GM12878 (cell line): ENCODE measurements around the gene NCF4. TPM values are rescaled to one million over a fixed set of nuclear protein-coding genes. Genes with fewer than 3 reads are reported as not detected.

Source experiments
- ATAC-seq: fragments of 200-7000 bp; cut with Tn5 transposase; 3 replicates; pipeline ENCODE4 v1.9.1; 2020; ENCODE audit warnings: mild to moderate bottlenecking, moderate library complexity
- BruUV-seq: library from RNA; stranded (reverse); fragments of 400-500 nt; replicated peaks from 2 replicates; lab custom pipeline; 2021; lab: Mats Ljungman, UMichigan
- CTCF ChIA-PET: fragments of 300-600 bp; sonication (Branson Sonifier 250); formaldehyde crosslinking; extraction: SDS; loops from one replicate; lab custom pipeline; 2021; ENCODE audit warnings: inconsistent platforms; lab: Yijun Ruan, JAX
- POLR2A ChIA-PET: fragments of 350-600 bp; formaldehyde crosslinking; extraction: SDS; loops from one replicate; lab custom pipeline; 2021; ENCODE audit warnings: inconsistent platforms; lab: Charles Lee
- RAD21 ChIA-PET: fragments of 300-600 bp; sonication (Branson Sonifier 250); formaldehyde crosslinking; loops from one replicate; lab custom pipeline; 2023; ENCODE audit warnings: antibody characterized with exemption; ENCODE audit not compliant: unreplicated experiment; lab: Charles Lee
- SMC1A ChIA-PET: fragments of 300-600 bp; sonication (Branson Sonifier 250); formaldehyde crosslinking; loops from one replicate; lab custom pipeline; 2023; ENCODE audit not compliant: unreplicated experiment, uncharacterized antibody; lab: Charles Lee
- DNase-seq: peaks from one replicate; pipeline ENCODE4 v3.0.0-alpha.2; 2011; ENCODE audit warnings: low read depth, low spot score
- FAIRE-seq: peaks from 3 replicates; lab custom pipeline; 2011; peaks lifted over from hg19 to GRCh38; lab: Jason Lieb, UNC
- H2AFZ ChIP-seq: 2 replicates; pipeline ENCODE4 v1.6.0; 2011; ENCODE audit warnings: low read depth, low read length, control low read depth; ENCODE audit not compliant: control insufficient read depth
- H3K27ac ChIP-seq: 2 replicates; pipeline ENCODE4 v1.5.1; 2011; ENCODE audit warnings: control low read depth; ENCODE audit not compliant: control insufficient read depth, insufficient read depth
- H3K27me3 ChIP-seq, 2 experiments: replicated peaks in 1 of 2; 2 replicates each; pipeline versions ENCODE4 v1.6.0 to v1.6.1; 2011; ENCODE audit warnings: low read length in 1 of 2; ENCODE audit not compliant: control insufficient read depth in 2 of 2, insufficient read depth in 2 of 2
- H3K36me3 ChIP-seq, 2 experiments: 2 replicates each; pipeline ENCODE4 v1.5.1; 2011; ENCODE audit warnings: low read length in 1 of 2; ENCODE audit not compliant: control insufficient read depth in 2 of 2, insufficient read depth in 2 of 2
- H3K4me1 ChIP-seq: 2 replicates; pipeline ENCODE4 v1.6.1; 2011; ENCODE audit warnings: mild to moderate bottlenecking, low read length, moderate library complexity, mixed read lengths; ENCODE audit not compliant: control insufficient read depth, insufficient read depth
- H3K4me2 ChIP-seq: 2 replicates; pipeline ENCODE4 v1.6.0; 2011; ENCODE audit warnings: control low read depth; ENCODE audit not compliant: control insufficient read depth, insufficient read depth
- H3K4me3 ChIP-seq: fragments of 200-600 bp; sonication (generic); 2 replicates; pipeline ENCODE4 v1.5.1; 2016
- H3K79me2 ChIP-seq: 2 replicates; pipeline ENCODE4 v1.6.0; 2011; ENCODE audit warnings: low read length; ENCODE audit not compliant: control insufficient read depth, insufficient read depth
- H3K9ac ChIP-seq: 2 replicates; pipeline ENCODE4 v1.8.0; 2011; ENCODE audit warnings: low read length, control low read depth, mixed read lengths; ENCODE audit not compliant: control insufficient read depth, insufficient read depth
- H3K9me3 ChIP-seq: replicated peaks from 3 replicates; pipeline ENCODE4 v1.5.1; 2011; ENCODE audit warnings: mild to moderate bottlenecking, low read length; ENCODE audit not compliant: control insufficient read depth, insufficient read depth
- H4K20me1 ChIP-seq: 2 replicates; pipeline ENCODE4 v1.6.0; 2011; ENCODE audit not compliant: control insufficient read depth, insufficient read depth
- WGBS: methylation state at CpG from one replicate; pipeline ENCODE4 v1.1.6; 2016; ENCODE audit warnings: low lambda C conversion rate; ENCODE audit not compliant: insufficient replicate concordance, insufficient coverage; ENCODE audit errors: missing lambda C conversion rate; 5-methylcytosine and 5-hydroxymethylcytosine counted together
- in situ Hi-C: fragments of 300-500 bp; cut with MboI; formaldehyde crosslinking; loops from 9 replicates; pipeline ENCODE4 v1.14.3; 2018; ENCODE audit warnings: mixed read lengths
- intact Hi-C: fragments of 100-400 bp; cut with micrococcal nuclease; formaldehyde crosslinking; loops from one replicate; pipeline ENCODE4 v1.14.2; 2022; ENCODE audit not compliant: unreplicated experiment
- polyA plus RNA-seq, 11 experiments: library from polyadenylated mRNA; depleted of rRNA in 4 of 11; unstranded in 6 of 11; stranded (reverse) in 5 of 11; fragments of >200 nt; fragmentation: Nextera tagmentation in 4 of 11; fragmentation: Illumina TruSeq in 1 of 11; extraction: Ambion mirVana in 4 of 11; extraction: Trizol in 1 of 11; gene quantifications; 1 replicate in 1 of 11; 2 replicates in 10 of 11; pipeline versions ENCODE4 v1.2.1 to v1.2.3, GENCODE V29; 2011 to 2016; ENCODE audit warnings: inconsistent platforms in 2 of 11, missing spikeins in 2 of 11, low read depth in 1 of 11
- total RNA-seq, 4 experiments: library from RNA; depleted of rRNA in 3 of 4; stranded (reverse); fragments of >200 nt in 3 of 4; fragmentation: Illumina TruSeq in 1 of 4; extraction: Trizol in 1 of 4; gene quantifications; 2 replicates each; pipeline versions ENCODE4 v1.2.1 to v1.2.3, GENCODE V29; 2013 to 2021
- TF ChIP-seq, protein P1 (sequence below): fragments of 150-350 bp; IDR thresholded peaks from 2 replicates; pipeline ENCODE4 v1.6.1; 2014; ENCODE audit warnings: mild to moderate bottlenecking, low read depth, low read length
- TF ChIP-seq, protein P2 (sequence below): fragments of 450-650 bp; IDR thresholded peaks from 2 replicates; pipeline ENCODE4 v1.6.1; 2017; ENCODE audit warnings: mild to moderate bottlenecking, moderate library complexity

Gene NCF4
- total and polyA plus RNA-seq, 10 of the 15 experiments (the other 5 are each of a cell fraction or from before 2014, with no cell fraction given), result 22.9 to 136 (median 72.5) TPM

DNA sequence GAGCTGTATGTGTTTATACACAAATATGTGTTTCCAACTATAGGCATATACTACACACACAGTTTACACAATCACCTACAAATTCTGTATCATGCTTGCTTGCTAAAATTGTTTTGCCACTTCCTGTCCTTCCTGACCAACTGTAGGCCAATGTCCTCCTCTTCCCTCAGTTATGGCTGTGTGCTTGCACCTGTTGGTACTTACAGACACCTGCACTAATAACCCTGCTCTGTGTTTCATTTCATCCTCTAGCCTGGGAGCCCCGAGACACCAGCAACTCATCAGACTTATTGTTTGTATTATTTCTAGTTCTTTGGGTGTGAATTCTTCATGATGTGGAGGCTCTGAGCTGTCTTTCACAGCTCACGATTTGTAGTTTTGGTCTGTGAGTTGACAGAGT, 1.8 kb upstream of the NCF4 start:
- Histone ChIP-seq H3K27ac (no peak overlapping the region; the same call in 1 of the 2 replicates), H3K9me3 (no peaks in the 10 kb centered on the region), H2AFZ (peak overlapping the region; percentile 56), H3K4me3 (no peak overlapping the region), H3K36me3 (no peaks in the 10 kb centered on the region), H3K4me1 (peaks cover 61% of the 10 kb centered on the region), H3K27me3 (no peaks in the 10 kb centered on the region), H3K4me2 (no peak overlapping the region), H3K9ac (no peak overlapping the region; the same call in 1 of the 2 replicates), H3K79me2 (peaks cover 11% of the 10 kb centered on the region), H4K20me1 (no peaks in the 10 kb centered on the region)
- ATAC-seq (no peak), DNase-seq (no peak), FAIRE-seq (no peak)
- 39% methylated on average over 2 of the region's 2 CpGs for WGBS
- RAD21 ChIA-PET, result interaction anchor here (0.5 to 8.5 kb wide), 9 partner anchors 15 to 119 kb away, joined by 3 to 94 read pairs (median 14); partner anchors contain the start of genes CSF2RB and IFT27
- intact Hi-C loops (loop anchor here (5.0 to 10.0 kb wide), 2 partner anchors 186 to 312 kb away; no protein-coding TSS in a partner anchor), in situ Hi-C loops (loop anchor here (5.0 kb wide), 1 partner anchor 312 kb away; no protein-coding TSS in a partner anchor)
- SMC1A ChIA-PET, result interaction anchor here (0.7 to 8.7 kb wide), 10 partner anchors 15 to 118 kb away, joined by 3 to 72 read pairs (median 10); partner anchors contain the start of gene CSF2RB
- CTCF ChIA-PET, result interaction anchor here (0.6 to 12.7 kb wide), 13 partner anchors 15 to 471 kb away, joined by 3 to 310 read pairs (median 6); partner anchors contain the start of genes CSF2RB and IFT27
- no TSS peak for BruUV-seq
- TF ChIP-seq, protein P1, sequence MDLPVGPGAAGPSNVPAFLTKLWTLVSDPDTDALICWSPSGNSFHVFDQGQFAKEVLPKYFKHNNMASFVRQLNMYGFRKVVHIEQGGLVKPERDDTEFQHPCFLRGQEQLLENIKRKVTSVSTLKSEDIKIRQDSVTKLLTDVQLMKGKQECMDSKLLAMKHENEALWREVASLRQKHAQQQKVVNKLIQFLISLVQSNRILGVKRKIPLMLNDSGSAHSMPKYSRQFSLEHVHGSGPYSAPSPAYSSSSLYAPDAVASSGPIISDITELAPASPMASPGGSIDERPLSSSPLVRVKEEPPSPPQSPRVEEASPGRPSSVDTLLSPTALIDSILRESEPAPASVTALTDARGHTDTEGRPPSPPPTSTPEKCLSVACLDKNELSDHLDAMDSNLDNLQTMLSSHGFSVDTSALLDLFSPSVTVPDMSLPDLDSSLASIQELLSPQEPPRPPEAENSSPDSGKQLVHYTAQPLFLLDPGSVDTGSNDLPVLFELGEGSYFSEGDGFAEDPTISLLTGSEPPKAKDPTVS, result no peak
- TF ChIP-seq, protein P2, sequence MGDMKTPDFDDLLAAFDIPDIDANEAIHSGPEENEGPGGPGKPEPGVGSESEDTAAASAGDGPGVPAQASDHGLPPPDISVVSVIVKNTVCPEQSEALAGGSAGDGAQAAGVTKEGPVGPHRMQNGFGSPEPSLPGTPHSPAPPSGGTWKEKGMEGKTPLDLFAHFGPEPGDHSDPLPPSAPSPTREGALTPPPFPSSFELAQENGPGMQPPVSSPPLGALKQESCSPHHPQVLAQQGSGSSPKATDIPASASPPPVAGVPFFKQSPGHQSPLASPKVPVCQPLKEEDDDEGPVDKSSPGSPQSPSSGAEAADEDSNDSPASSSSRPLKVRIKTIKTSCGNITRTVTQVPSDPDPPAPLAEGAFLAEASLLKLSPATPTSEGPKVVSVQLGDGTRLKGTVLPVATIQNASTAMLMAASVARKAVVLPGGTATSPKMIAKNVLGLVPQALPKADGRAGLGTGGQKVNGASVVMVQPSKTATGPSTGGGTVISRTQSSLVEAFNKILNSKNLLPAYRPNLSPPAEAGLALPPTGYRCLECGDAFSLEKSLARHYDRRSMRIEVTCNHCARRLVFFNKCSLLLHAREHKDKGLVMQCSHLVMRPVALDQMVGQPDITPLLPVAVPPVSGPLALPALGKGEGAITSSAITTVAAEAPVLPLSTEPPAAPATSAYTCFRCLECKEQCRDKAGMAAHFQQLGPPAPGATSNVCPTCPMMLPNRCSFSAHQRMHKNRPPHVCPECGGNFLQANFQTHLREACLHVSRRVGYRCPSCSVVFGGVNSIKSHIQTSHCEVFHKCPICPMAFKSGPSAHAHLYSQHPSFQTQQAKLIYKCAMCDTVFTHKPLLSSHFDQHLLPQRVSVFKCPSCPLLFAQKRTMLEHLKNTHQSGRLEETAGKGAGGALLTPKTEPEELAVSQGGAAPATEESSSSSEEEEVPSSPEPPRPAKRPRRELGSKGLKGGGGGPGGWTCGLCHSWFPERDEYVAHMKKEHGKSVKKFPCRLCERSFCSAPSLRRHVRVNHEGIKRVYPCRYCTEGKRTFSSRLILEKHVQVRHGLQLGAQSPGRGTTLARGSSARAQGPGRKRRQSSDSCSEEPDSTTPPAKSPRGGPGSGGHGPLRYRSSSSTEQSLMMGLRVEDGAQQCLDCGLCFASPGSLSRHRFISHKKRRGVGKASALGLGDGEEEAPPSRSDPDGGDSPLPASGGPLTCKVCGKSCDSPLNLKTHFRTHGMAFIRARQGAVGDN, result 0 out of 2 replicates have a peak, but pooled peaks have one; percentile 19
- POLR2A ChIA-PET, result interaction anchor here (0.5 to 6.2 kb wide), 10 partner anchors 15 to 384 kb away, joined by 3 to 51 read pairs (median 5); partner anchors contain the start of genes CSF2RB and IFT27
